Lower lobe of right lung (tissue), 2 donors: Measurements from ENCODE around the gene KCNA10. TPM values are rescaled to one million over a fixed set of nuclear protein-coding genes. Genes with fewer than 3 reads are reported as not detected.

Experiments
- ATAC-seq, 2 donors: fragments of 200-7000 bp; cut with Tn5 transposase; one replicate each; pipeline ENCODE4 v1.9.1; 2020 to 2022; ENCODE audit warnings: mild to moderate bottlenecking in 2 of 2, moderate library complexity in 2 of 2
- DNase-seq: peaks from one replicate; pipeline ENCODE4 v3.0.0-alpha.2; 2020
- H3K27ac ChIP-seq: fragments of 200-600 bp; one replicate; pipeline ENCODE4 v1.8.0; 2022
- H3K27me3 ChIP-seq: fragments of 200-600 bp; one replicate; pipeline ENCODE4 v1.8.0; 2022; ENCODE audit warnings: low read depth
- H3K36me3 ChIP-seq: fragments of 200-600 bp; one replicate; pipeline ENCODE4 v1.8.0; 2022; ENCODE audit warnings: mild to moderate bottlenecking
- H3K4me1 ChIP-seq: fragments of 200-600 bp; one replicate; pipeline ENCODE4 v1.8.0; 2022
- H3K4me3 ChIP-seq: fragments of 200-600 bp; one replicate; pipeline ENCODE4 v1.8.0; 2022; ENCODE audit warnings: mild to moderate bottlenecking
- H3K9me3 ChIP-seq: fragments of 200-600 bp; one replicate; pipeline ENCODE4 v1.8.0; 2022
- CTCF ChIP-seq: fragments of 200-600 bp; IDR thresholded peaks from one replicate; pipeline ENCODE4 v1.8.0; 2022; ENCODE audit warnings: antibody characterized with exemption, mild to moderate bottlenecking
- intact Hi-C: fragments of 100-400 bp; cut with DNase I; formaldehyde crosslinking; loops from one replicate; pipeline ENCODE4 v1.11.0; 2022
- total RNA-seq: library from RNA; stranded (reverse); fragmentation: NEBNext Ultra II Directional; extraction: Animal tissue kit (Norgen Biotek cat#: 25700); gene quantifications from one replicate; pipeline ENCODE4 v1.2.1, GENCODE V29; 2021
- donor health status: DM: no; HTN: yes; CAD: no; lungs with severe emphysema.

Gene KCNA10
- total RNA-seq, 1 donor from 2014 or later, result not detected

- no peak for ATAC-seq
- no peaks in the 10 kb centered on the region for H3K36me3 ChIP-seq
- DNase-seq, result no peak
- H3K9me3 ChIP-seq, result no peaks in the 10 kb centered on the region
- no peak overlapping the region for H3K27ac ChIP-seq
- peaks cover 4% of the 10 kb centered on the region for H3K4me1 ChIP-seq
- TF ChIP-seq CTCF, result no peak
- no peak overlapping the region for H3K4me3 ChIP-seq
- no peaks in the 10 kb centered on the region for H3K27me3 ChIP-seq
- intact Hi-C loops, result no loop called here
These were observed 46.4 kb downstream of the KCNA10 start for GRCh38 chr1:110472546-110472945.

GRCh38 chr1:110471131-110471530 is 47.8 kb downstream of the KCNA10 start:
- Histone ChIP-seq H3K4me1 (peaks cover 2% of the 10 kb centered on the region), H3K27me3 (no peaks in the 10 kb centered on the region), H3K9me3 (no peaks in the 10 kb centered on the region), H3K4me3 (no peak overlapping the region), H3K27ac (no peak overlapping the region), H3K36me3 (no peaks in the 10 kb centered on the region)
- TF ChIP-seq CTCF, result no peak
- intact Hi-C loops, result no loop called here
- no peak for DNase-seq
- no peak for ATAC-seq

Other genes with a start within 250 kb of the KCNA10 start
- gene RBM15, start 179.8 kb downstream of the KCNA10 start, total RNA-seq, result 23.3 TPM
- 9.6 TPM for gene SLC16A4, start 128.1 kb downstream of the KCNA10 start, total RNA-seq
- gene LAMTOR5, start 111.5 kb downstream of the KCNA10 start, total RNA-seq, result 121 TPM
- not detected for gene PROK1, start 68.0 kb downstream of the KCNA10 start, total RNA-seq
- 0.77 TPM for gene KCNA2, start 87.2 kb upstream of the KCNA10 start, total RNA-seq
- 19.4 TPM for gene KCNA3, start 155.8 kb upstream of the KCNA10 start, total RNA-seq